Panc1 (cell line): ENCODE data around the gene PTPRK.

Experiments
- POLR2AphosphoS5 ChIP-seq: IDR thresholded peaks from 2 replicates; pipeline ENCODE4 v1.6.1; 2012; ENCODE audit warnings: mild to moderate bottlenecking, low read depth, low read length, moderate library complexity
- TF ChIP-seq, protein P1 (sequence below): fragments of 450-650 bp; IDR thresholded peaks from 2 replicates; pipeline ENCODE4 v1.5.1; 2017; ENCODE audit warnings: mild to moderate bottlenecking
- TF ChIP-seq, protein P2 (sequence below), 2 experiments: IDR thresholded peaks; 2 replicates each; pipeline ENCODE4 v1.6.1; 2011 to 2012; ENCODE audit warnings: low read depth in 2 of 2, control low read depth in 1 of 2, low read length in 1 of 2, mild to moderate bottlenecking in 1 of 2, moderate library complexity in 1 of 2; ENCODE audit not compliant: insufficient read depth in 1 of 2

DNA sequence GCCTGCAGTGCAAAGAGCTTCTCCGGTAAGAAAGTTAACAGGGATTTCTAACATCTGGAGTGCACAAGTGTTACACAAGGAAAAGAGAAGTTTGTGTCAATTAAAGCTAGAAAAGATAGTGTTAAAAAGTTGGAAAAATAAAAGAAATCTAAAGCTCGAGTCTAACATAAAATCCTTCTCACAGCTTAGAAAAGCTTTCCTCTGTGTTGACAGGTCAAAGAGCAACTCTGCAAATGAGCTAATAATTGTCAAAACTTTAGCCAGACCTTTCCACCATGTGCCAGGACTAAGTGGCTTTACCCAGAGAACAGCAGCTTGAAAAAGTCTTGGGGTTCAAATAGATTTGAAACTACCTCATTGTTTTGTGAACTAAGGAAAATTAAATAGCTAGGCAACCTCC lies 14.8 kb downstream of the PTPRK start:
- TF ChIP-seq, protein P1, sequence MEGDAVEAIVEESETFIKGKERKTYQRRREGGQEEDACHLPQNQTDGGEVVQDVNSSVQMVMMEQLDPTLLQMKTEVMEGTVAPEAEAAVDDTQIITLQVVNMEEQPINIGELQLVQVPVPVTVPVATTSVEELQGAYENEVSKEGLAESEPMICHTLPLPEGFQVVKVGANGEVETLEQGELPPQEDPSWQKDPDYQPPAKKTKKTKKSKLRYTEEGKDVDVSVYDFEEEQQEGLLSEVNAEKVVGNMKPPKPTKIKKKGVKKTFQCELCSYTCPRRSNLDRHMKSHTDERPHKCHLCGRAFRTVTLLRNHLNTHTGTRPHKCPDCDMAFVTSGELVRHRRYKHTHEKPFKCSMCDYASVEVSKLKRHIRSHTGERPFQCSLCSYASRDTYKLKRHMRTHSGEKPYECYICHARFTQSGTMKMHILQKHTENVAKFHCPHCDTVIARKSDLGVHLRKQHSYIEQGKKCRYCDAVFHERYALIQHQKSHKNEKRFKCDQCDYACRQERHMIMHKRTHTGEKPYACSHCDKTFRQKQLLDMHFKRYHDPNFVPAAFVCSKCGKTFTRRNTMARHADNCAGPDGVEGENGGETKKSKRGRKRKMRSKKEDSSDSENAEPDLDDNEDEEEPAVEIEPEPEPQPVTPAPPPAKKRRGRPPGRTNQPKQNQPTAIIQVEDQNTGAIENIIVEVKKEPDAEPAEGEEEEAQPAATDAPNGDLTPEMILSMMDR, result no peak
- TF ChIP-seq, protein P2, sequence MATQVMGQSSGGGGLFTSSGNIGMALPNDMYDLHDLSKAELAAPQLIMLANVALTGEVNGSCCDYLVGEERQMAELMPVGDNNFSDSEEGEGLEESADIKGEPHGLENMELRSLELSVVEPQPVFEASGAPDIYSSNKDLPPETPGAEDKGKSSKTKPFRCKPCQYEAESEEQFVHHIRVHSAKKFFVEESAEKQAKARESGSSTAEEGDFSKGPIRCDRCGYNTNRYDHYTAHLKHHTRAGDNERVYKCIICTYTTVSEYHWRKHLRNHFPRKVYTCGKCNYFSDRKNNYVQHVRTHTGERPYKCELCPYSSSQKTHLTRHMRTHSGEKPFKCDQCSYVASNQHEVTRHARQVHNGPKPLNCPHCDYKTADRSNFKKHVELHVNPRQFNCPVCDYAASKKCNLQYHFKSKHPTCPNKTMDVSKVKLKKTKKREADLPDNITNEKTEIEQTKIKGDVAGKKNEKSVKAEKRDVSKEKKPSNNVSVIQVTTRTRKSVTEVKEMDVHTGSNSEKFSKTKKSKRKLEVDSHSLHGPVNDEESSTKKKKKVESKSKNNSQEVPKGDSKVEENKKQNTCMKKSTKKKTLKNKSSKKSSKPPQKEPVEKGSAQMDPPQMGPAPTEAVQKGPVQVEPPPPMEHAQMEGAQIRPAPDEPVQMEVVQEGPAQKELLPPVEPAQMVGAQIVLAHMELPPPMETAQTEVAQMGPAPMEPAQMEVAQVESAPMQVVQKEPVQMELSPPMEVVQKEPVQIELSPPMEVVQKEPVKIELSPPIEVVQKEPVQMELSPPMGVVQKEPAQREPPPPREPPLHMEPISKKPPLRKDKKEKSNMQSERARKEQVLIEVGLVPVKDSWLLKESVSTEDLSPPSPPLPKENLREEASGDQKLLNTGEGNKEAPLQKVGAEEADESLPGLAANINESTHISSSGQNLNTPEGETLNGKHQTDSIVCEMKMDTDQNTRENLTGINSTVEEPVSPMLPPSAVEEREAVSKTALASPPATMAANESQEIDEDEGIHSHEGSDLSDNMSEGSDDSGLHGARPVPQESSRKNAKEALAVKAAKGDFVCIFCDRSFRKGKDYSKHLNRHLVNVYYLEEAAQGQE (IDR thresholded peaks at IDR 0.05; ENCODE audit: insufficient read depth in 1 of 2, low read depth in 2 of 2, low read length in 1 of 2), result no peak
- no peak for TF ChIP-seq POLR2AphosphoS5
